Kidney (tissue), 14 donors: Measurements from ENCODE around the gene MYL10. TPM values are rescaled to one million over a fixed set of nuclear protein-coding genes. Genes with fewer than 3 reads are reported as not detected.

Source experiments
- DNase-seq, 5 donors: peaks; one replicate each; pipeline ENCODE4 v3.0.0-alpha.2; 2013 to 2020
- FAIRE-seq: peaks from 2 replicates; lab custom pipeline; 2012; peaks lifted over from hg19 to GRCh38; lab: Jason Lieb, UNC
- H3K27ac ChIP-seq, 2 donors: one replicate each; pipeline ENCODE4 v1.7.0; 2013; ENCODE audit warnings: low read depth in 2 of 2, low read length in 2 of 2, inconsistent platforms in 1 of 2
- H3K27me3 ChIP-seq: one replicate; pipeline ENCODE4 v1.7.1; 2013; ENCODE audit warnings: low read length, inconsistent platforms; ENCODE audit not compliant: control insufficient read depth, insufficient read depth
- H3K36me3 ChIP-seq, 3 donors: one replicate each; pipeline versions ENCODE4 v1.7.0 to v1.7.1; 2013; ENCODE audit warnings: low read length in 3 of 3, control low read depth in 1 of 3, inconsistent platforms in 1 of 3; ENCODE audit not compliant: insufficient read depth in 3 of 3, control insufficient read depth in 2 of 3
- H3K4me1 ChIP-seq, 3 donors: one replicate each; pipeline versions ENCODE4 v1.7.0 to v1.7.1; 2013; ENCODE audit warnings: low read length in 3 of 3, inconsistent platforms in 1 of 3, low read depth in 1 of 3; ENCODE audit not compliant: control insufficient read depth in 2 of 3, insufficient read depth in 2 of 3
- H3K4me3 ChIP-seq, 3 donors: one replicate each; pipeline versions ENCODE4 v1.7.0 to v1.8.1; 2013; ENCODE audit warnings: low read length in 3 of 3, control low read depth in 1 of 3, inconsistent platforms in 1 of 3
- H3K9ac ChIP-seq, 3 donors: one replicate each; pipeline versions ENCODE4 v1.7.0 to v1.7.1; 2013; ENCODE audit warnings: low read length in 3 of 3, control low read depth in 1 of 3, inconsistent platforms in 1 of 3
- H3K9me3 ChIP-seq, 3 donors: one replicate each; pipeline versions ENCODE4 v1.7.0 to v1.7.1; 2013; ENCODE audit warnings: low read length in 3 of 3, control low read depth in 1 of 3, inconsistent platforms in 1 of 3; ENCODE audit not compliant: control insufficient read depth in 2 of 3, insufficient read depth in 1 of 3
- CTCF ChIP-seq: IDR thresholded peaks from 3 replicates; pipeline ENCODE4 v1.5.1; 2012; ENCODE audit warnings: mild to moderate bottlenecking, moderate library complexity, borderline replicate concordance; ENCODE audit not compliant: insufficient read depth; ENCODE audit errors: extremely low read depth
- intact Hi-C: fragments of 100-400 bp; cut with DNase I; formaldehyde crosslinking; loops from one replicate; pipeline ENCODE4 v1.11.1; 2022
- polyA plus RNA-seq: library from polyadenylated mRNA; stranded (reverse); fragments of 350-450 nt; fragmentation: Illumina TruSeq; extraction: RNeasy Lipid Tissue Mini Kit (QIAGEN cat#74804); gene quantifications from one replicate; pipeline ENCODE4 v1.2.3, GENCODE V29; 2014; ENCODE audit warnings: low read depth, low replicate concordance; ENCODE audit not compliant: insufficient read depth
- total RNA-seq: library from RNA; stranded (reverse); fragmentation: NEBNext Ultra II Directional; extraction: Animal tissue kit (Norgen Biotek cat#: 25700); gene quantifications from one replicate; pipeline ENCODE4 v1.2.1, GENCODE V29; 2021
- donor health status: control.
- donor health status: control.
- donor health status: control.
- donor health status: control.
- donor health status: control.
- donor health status: DM: yes; HTN: yes; CAD: no.
- donor health status: Normal renal cell carcinoma (clear cell type).

Gene MYL10
- total and polyA plus RNA-seq, 2 donors from 2014 or later, result not detected

DNA sequence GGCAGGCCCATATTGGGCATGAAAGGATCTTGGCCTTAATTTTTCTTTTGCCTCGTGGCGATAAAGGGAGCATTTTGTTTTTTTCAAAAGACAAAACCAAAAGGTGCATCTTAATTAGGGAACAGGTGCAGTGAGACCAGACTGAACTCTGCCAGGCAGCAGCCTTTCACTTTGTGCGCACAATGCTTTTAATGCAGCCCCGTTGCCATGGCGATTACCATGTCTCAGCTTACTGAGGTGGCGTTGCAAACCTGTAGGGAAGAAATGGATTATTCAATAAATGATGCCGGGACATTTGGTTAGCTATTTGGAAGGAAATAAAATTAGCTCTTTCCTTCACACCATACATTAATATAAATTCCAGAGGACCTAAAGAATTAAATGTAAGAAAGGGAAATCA lies 61.9 kb downstream of the MYL10 start:
- H3K9ac ChIP-seq, result no peak overlapping the region
- TF ChIP-seq CTCF, result no peak

DNA sequence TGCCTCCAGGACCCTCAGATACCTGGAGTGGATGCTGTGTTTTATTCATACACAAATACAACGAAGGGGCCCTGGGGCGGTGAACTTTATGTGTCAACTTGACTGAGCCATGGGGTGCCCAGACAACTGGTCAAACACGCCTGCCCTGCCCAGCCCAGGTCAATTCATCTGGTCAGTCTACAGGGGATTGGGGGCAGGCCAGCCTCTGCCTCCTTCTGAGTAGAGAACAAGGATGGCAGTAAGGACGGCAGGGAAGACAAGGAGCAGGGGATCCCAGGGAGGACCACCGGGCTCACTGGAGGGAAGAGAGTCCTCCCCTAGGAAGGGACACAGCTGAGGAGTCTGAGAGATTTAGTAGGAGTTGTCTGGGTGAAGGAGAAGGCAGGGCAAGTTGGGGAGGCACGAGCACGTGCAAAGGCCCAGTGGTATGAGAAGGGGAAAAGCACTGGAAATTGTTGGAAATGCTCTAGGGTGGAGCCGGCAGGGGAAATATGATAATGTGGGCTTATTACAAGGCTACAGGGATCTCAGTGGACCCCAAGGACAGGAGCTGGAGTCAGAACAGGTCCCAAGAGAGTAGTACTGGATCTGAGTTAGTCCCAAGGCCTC lies 63.4 kb downstream of the MYL10 start:
- Histone ChIP-seq H3K27ac (no peak overlapping the region), H3K4me1 (peaks cover 0 to 2% (median 0%) of the 10 kb centered on the region in 3 donors), H3K36me3 (no peaks in the 10 kb centered on the region), H3K4me3 (no peak overlapping the region), H3K9ac (no peak overlapping the region), H3K27me3 (no peaks in the 10 kb centered on the region), H3K9me3 (peaks cover 0 to 5% (median 0%) of the 10 kb centered on the region in 3 donors)
- FAIRE-seq (no peak), DNase-seq (peak in 1 of 5 donors; percentile 22)
- TF ChIP-seq CTCF, result no peak
- intact Hi-C loops, result no loop called here

More for the DNA sequence above, 61.9 kb downstream of the MYL10 start:
- H3K27me3 ChIP-seq, result no peaks in the 10 kb centered on the region
- peaks cover 0 to 2% (median 0%) of the 10 kb centered on the region in 3 donors for H3K4me1 ChIP-seq
- H3K36me3 ChIP-seq, result no peaks in the 10 kb centered on the region
- intact Hi-C loops, result no loop called here
- DNase-seq (peak in 2 of 5 donors; percentile 10 to 37), FAIRE-seq (no peak)
- H3K4me3 ChIP-seq, result no peak overlapping the region
- H3K27ac ChIP-seq, result no peak overlapping the region
- peaks cover 0 to 11% (median 2%) of the 10 kb centered on the region in 3 donors for H3K9me3 ChIP-seq

DNA sequence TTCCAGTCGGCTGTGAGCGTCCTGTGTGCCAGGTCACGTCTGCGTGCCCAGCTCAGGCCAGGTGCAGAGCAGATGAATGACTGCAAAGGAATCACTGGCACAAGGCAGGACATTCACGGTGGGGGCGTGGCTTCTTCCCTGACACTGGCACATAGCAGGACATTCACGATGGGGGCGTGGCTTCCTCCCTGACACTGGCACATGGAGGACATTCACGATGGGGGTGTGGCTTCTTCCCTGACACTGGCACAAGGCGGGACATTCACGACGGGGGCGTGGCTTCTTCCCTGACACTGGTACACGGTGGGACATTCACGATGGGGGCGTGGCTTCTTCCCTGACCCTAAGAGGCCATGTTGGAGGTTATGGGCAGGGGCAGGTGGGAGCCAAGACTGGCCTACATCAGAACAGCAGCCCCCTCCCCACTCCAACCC lies 64.3 kb downstream of the MYL10 start:
- no peaks in the 10 kb centered on the region for H3K36me3 ChIP-seq
- intact Hi-C loops, result no loop called here
- no peak overlapping the region for H3K9ac ChIP-seq
- no peak for TF ChIP-seq CTCF
- FAIRE-seq (no peak), DNase-seq (peak in 3 of 5 donors; percentile 57 to 73 (median 65))
- H3K4me3 ChIP-seq, result no peak overlapping the region
- no peaks in the 10 kb centered on the region for H3K27me3 ChIP-seq
- peaks cover 0 to 5% (median 0%) of the 10 kb centered on the region in 3 donors for H3K9me3 ChIP-seq
- peaks cover 0 to 2% (median 0%) of the 10 kb centered on the region in 3 donors for H3K4me1 ChIP-seq
- no peak overlapping the region for H3K27ac ChIP-seq
